Measurements from ENCODE around the gene ST7. TPM values are rescaled to one million over a fixed set of nuclear protein-coding genes. Genes with fewer than 3 reads are reported as not detected.

Gene ST7
- total and polyA plus RNA-seq, 2 donors (not counting 3 experiments of a cell fraction or from before 2014, with no cell fraction given): 18.6 to 24.9 TPM

- ChIA-PET CTCF (interaction anchor here (1.1 to 9.0 kb wide), 4 partner anchors 10 to 107 kb away, joined by 5 to 141 read pairs (median 17); no protein-coding TSS in a partner anchor), POLR2A (no interaction called here)
- no peak overlapping the region for H3K4me2 ChIP-seq (ENCODE audit: insufficient read depth, low read length)
- TF ChIP-seq EZH2 (IDR thresholded peaks at IDR 0.05; ENCODE audit: borderline replicate concordance, low read depth, low read length, severe bottlenecking): no peak
- TF ChIP-seq JUN (IDR thresholded peaks at IDR 0.05; ENCODE audit: borderline replicate concordance, insufficient read depth, insufficient read length, low read depth): no peak
- no peak for TF ChIP-seq MAX (IDR thresholded peaks at IDR 0.05; ENCODE audit: insufficient read depth, insufficient read length)
- no peak for TF ChIP-seq GATA2 (IDR thresholded peaks at IDR 0.05; ENCODE audit: insufficient read depth, insufficient read length, low read depth, low read length)
- TF ChIP-seq FOS (IDR thresholded peaks at IDR 0.05; ENCODE audit: borderline replicate concordance, insufficient read depth, low read length): no peak
- TF ChIP-seq CTCF (IDR thresholded peaks at IDR 0.05; ENCODE audit: extremely low read depth in 1 of 2, insufficient read depth in 1 of 2, low read depth in 1 of 2, low read length in 2 of 2): no peak
- no peak for TF ChIP-seq MYC (IDR thresholded peaks at IDR 0.05; ENCODE audit: low read depth, low read length)
- TF ChIP-seq POLR2A (IDR thresholded peaks at IDR 0.05; ENCODE audit: low read depth, low read length): no peak
- no peak for TF ChIP-seq POLR2AphosphoS5 (IDR thresholded peaks at IDR 0.05; ENCODE audit: insufficient read depth, low read depth, low read length)
- H3K9me1 ChIP-seq (replicated peaks; ENCODE audit: control insufficient read depth, extremely low read depth, insufficient read depth, low read length): no peaks in the 10 kb centered on the region
- no peaks in the 10 kb centered on the region for H3K36me3 ChIP-seq (ENCODE audit: control insufficient read depth in 2 of 2, extremely low read depth in 1 of 2, insufficient read depth in 2 of 2, low read length in 2 of 2)
- dilution Hi-C loops (cut with MboI; ENCODE audit: extremely low pct_ligation_motif_present, low sequenced_read_pairs): no loop called here
- intact Hi-C loops (cut with micrococcal nuclease): no loop called here
- H3K27me3 ChIP-seq (ENCODE audit: control insufficient read depth in 2 of 2, insufficient read depth in 2 of 2, low read length in 2 of 2): no peaks in the 10 kb centered on the region
- peaks cover 5% of the 10 kb centered on the region for H3K4me1 ChIP-seq (ENCODE audit: control insufficient read depth, extremely low read depth, insufficient read depth, low read length)
- FAIRE-seq: no peak
- peaks cover 3% of the 10 kb centered on the region for H3K79me2 ChIP-seq (ENCODE audit: control insufficient read depth, insufficient read depth, low read length)
- DNase-seq (ENCODE audit: low read depth, low spot score): no peak
- no peaks in the 10 kb centered on the region for H3K9me3 ChIP-seq (replicated peaks; ENCODE audit: control insufficient read depth, insufficient read depth, low read length)
- H4K20me1 ChIP-seq (replicated peaks; ENCODE audit: control insufficient read depth, extremely low read depth, insufficient read depth, low read length): no peaks in the 10 kb centered on the region
- no peak overlapping the region for H3K4me3 ChIP-seq (replicated peaks in 1 of 3; ENCODE audit: insufficient read depth in 1 of 3, low read depth in 1 of 3, low read length in 3 of 3)
- no TSS peak for BruUV-seq (replicated peaks)
- H3K9ac ChIP-seq (replicated peaks; ENCODE audit: extremely low read depth, insufficient read depth, low read length): no peak overlapping the region
- H2AFZ ChIP-seq (ENCODE audit: low read depth, low read length): no peak overlapping the region
- H3K27ac ChIP-seq (ENCODE audit: insufficient read depth, low read depth, low read length): no peak overlapping the region
Observed at GRCh38 chr7:117012284-117012683, 59.0 kb downstream of the ST7 start.

Data from endothelial cell of umbilical vein (primary cell).